Stimulated activated CD8-positive, alpha-beta memory T cell treated with anti-CD3 and anti-CD28 coated beads, Interleukin-2, amount 100 ng/mL, for 1 hour (primary cell): Measurements from ENCODE around the gene PRKAR2B.
"Not testable (repeated sequence)": the region's sequence is repeated elsewhere in the genome, so short reads cannot be mapped to it uniquely, and the experiment has no call there.

Source experiments
- DNase-seq, 2 donors: peaks; one replicate each; pipeline ENCODE4 v3.0.0-alpha.2; 2020; ENCODE audit warnings: low read depth in 2 of 2

The PRKAR2B gene

GRCh38 chr7:107077699-107078516, 33.4 kb downstream of the PRKAR2B start:
- no peak for DNase-seq

GRCh38 chr7:107078517-107078966, 34.0 kb downstream of the PRKAR2B start:
- no peak for DNase-seq

- no peak for DNase-seq
These were observed 34.9 kb downstream of the PRKAR2B start for GRCh38 chr7:107079212-107079940.

- no peak for DNase-seq
These were observed 35.6 kb downstream of the PRKAR2B start for GRCh38 chr7:107080099-107080505.

- no peak for DNase-seq
These were observed 36.0 kb downstream of the PRKAR2B start for GRCh38 chr7:107080533-107080932.

GRCh38 chr7:107085180-107085579, 40.7 kb downstream of the PRKAR2B start:
- no peak for DNase-seq

GRCh38 chr7:107089627-107090026, 45.1 kb downstream of the PRKAR2B start:
- DNase-seq: no peak

GRCh38 chr7:107090457-107090856, 46.0 kb downstream of the PRKAR2B start:
- no peak for DNase-seq

GRCh38 chr7:107091306-107091705, 46.8 kb downstream of the PRKAR2B start:
- no peak for DNase-seq

- not testable (repeated sequence) for DNase-seq
These were observed 49.2 kb downstream of the PRKAR2B start for GRCh38 chr7:107093671-107094070.

- DNase-seq: not testable (repeated sequence)
These were observed 54.6 kb downstream of the PRKAR2B start for GRCh38 chr7:107099154-107099553.

- no peak for DNase-seq
These were observed 56.3 kb downstream of the PRKAR2B start for GRCh38 chr7:107100824-107101223.

- no peak for DNase-seq
These were observed 58.9 kb downstream of the PRKAR2B start for GRCh38 chr7:107103369-107103768.

GRCh38 chr7:107104801-107105200, 60.3 kb downstream of the PRKAR2B start:
- no peak for DNase-seq

- DNase-seq: no peak
These were observed 61.2 kb downstream of the PRKAR2B start for GRCh38 chr7:107105591-107106245.

- DNase-seq: no peak
These were observed 64.4 kb downstream of the PRKAR2B start for GRCh38 chr7:107108793-107109371.

- no peak for DNase-seq
These were observed 65.5 kb downstream of the PRKAR2B start for GRCh38 chr7:107109955-107110354.

- no peak for DNase-seq
These were observed 66.7 kb downstream of the PRKAR2B start for GRCh38 chr7:107111196-107111595.

GRCh38 chr7:107113866-107114265, 69.4 kb downstream of the PRKAR2B start:
- DNase-seq: no peak

GRCh38 chr7:107115114-107115513, 70.6 kb downstream of the PRKAR2B start:
- no peak for DNase-seq

GRCh38 chr7:107115762-107116540, 71.4 kb downstream of the PRKAR2B start:
- DNase-seq: no peak
